Central memory CD8-positive, alpha-beta T cell (primary cell): ENCODE measurements around the gene PPP1R2C.

Experiments
- ATAC-seq: fragments of 150-1000 bp; cut with Tn5 transposase; replicated peaks from 2 replicates; pipeline ENCODE4 v1.10.0; 2022; ENCODE audit warnings: mild to moderate bottlenecking, moderate FRiP score, moderate number of reproducible peaks; ENCODE audit not compliant: poor library complexity, severe bottlenecking; ENCODE audit errors: extremely low read depth
- DNase-seq, 2 donors: peaks; one replicate each; pipeline ENCODE4 v3.0.0; 2021; ENCODE audit warnings: low spot score in 2 of 2
- H3K27ac Mint-ChIP-seq: one replicate; pipeline ENCODE4 v1.8.0; 2022; ENCODE audit warnings: low read depth, mild to moderate bottlenecking, moderate library complexity, mixed read lengths
- H3K27me3 Mint-ChIP-seq: one replicate; pipeline ENCODE4 v1.8.0; 2022; ENCODE audit warnings: mixed read lengths
- H3K36me3 Mint-ChIP-seq: one replicate; pipeline ENCODE4 v1.8.0; 2022; ENCODE audit warnings: mild to moderate bottlenecking, moderate library complexity, mixed read lengths; ENCODE audit not compliant: insufficient read depth
- H3K4me1 Mint-ChIP-seq: one replicate; pipeline ENCODE4 v1.8.0; 2022; ENCODE audit warnings: mixed read lengths
- H3K4me3 Mint-ChIP-seq: one replicate; pipeline ENCODE4 v1.8.0; 2022; ENCODE audit warnings: mild to moderate bottlenecking, moderate library complexity, mixed read lengths
- H3K9me3 Mint-ChIP-seq: one replicate; pipeline ENCODE4 v1.8.0; 2022; ENCODE audit warnings: mixed read lengths

PPP1R2C gene

GRCh38 chrX:42772874-42773273 is 5.1 kb downstream of the PPP1R2C start:
- DNase-seq (no peak), ATAC-seq (no peak)
- Mint-ChIP-seq H3K27me3 (no peaks in the 10 kb centered on the region), H3K4me1 (no peaks in the 10 kb centered on the region), H3K36me3 (no peaks in the 10 kb centered on the region), H3K4me3 (no peak overlapping the region), H3K9me3 (no peaks in the 10 kb centered on the region), H3K27ac (no peak overlapping the region)

GRCh38 chrX:42771506-42772335 is 6.2 kb downstream of the PPP1R2C start:
- no peak overlapping the region for H3K27ac Mint-ChIP-seq
- DNase-seq = no peak
- no peaks in the 10 kb centered on the region for H3K36me3 Mint-ChIP-seq
- no peak overlapping the region for H3K4me3 Mint-ChIP-seq
- no peaks in the 10 kb centered on the region for H3K27me3 Mint-ChIP-seq
- no peak for ATAC-seq
- H3K4me1 Mint-ChIP-seq = no peaks in the 10 kb centered on the region
- peaks cover 2% of the 10 kb centered on the region for H3K9me3 Mint-ChIP-seq

- no peak overlapping the region for H3K4me3 Mint-ChIP-seq
- DNase-seq = no peak
- no peaks in the 10 kb centered on the region for H3K27me3 Mint-ChIP-seq
- H3K4me1 Mint-ChIP-seq = no peaks in the 10 kb centered on the region
- no peak for ATAC-seq
- H3K27ac Mint-ChIP-seq = no peak overlapping the region
- H3K36me3 Mint-ChIP-seq = no peaks in the 10 kb centered on the region
- peaks cover 6% of the 10 kb centered on the region for H3K9me3 Mint-ChIP-seq
Measured at GRCh38 chrX:42770566-42770965, 7.4 kb downstream of the PPP1R2C start.

- DNase-seq (no peak), ATAC-seq (no peak)
- Mint-ChIP-seq H3K27ac (no peak overlapping the region), H3K36me3 (no peaks in the 10 kb centered on the region), H3K4me3 (no peak overlapping the region), H3K9me3 (no peaks in the 10 kb centered on the region), H3K27me3 (no peaks in the 10 kb centered on the region), H3K4me1 (no peaks in the 10 kb centered on the region)
Measured at GRCh38 chrX:42759881-42760280, 18.1 kb downstream of the PPP1R2C start.

GRCh38 chrX:42755815-42756214 is 22.1 kb downstream of the PPP1R2C start:
- DNase-seq (no peak), ATAC-seq (no peak)
- no peak overlapping the region for H3K4me3 Mint-ChIP-seq
- H3K27me3 Mint-ChIP-seq = no peaks in the 10 kb centered on the region
- no peaks in the 10 kb centered on the region for H3K36me3 Mint-ChIP-seq
- no peaks in the 10 kb centered on the region for H3K9me3 Mint-ChIP-seq
- no peak overlapping the region for H3K27ac Mint-ChIP-seq
- no peaks in the 10 kb centered on the region for H3K4me1 Mint-ChIP-seq

GRCh38 chrX:42754603-42755002 is 23.4 kb downstream of the PPP1R2C start:
- no peak for ATAC-seq
- H3K27me3 Mint-ChIP-seq = no peaks in the 10 kb centered on the region
- H3K36me3 Mint-ChIP-seq = no peaks in the 10 kb centered on the region
- no peak for DNase-seq
- H3K9me3 Mint-ChIP-seq = no peaks in the 10 kb centered on the region
- H3K4me3 Mint-ChIP-seq = no peak overlapping the region
- no peaks in the 10 kb centered on the region for H3K4me1 Mint-ChIP-seq
- no peak overlapping the region for H3K27ac Mint-ChIP-seq

GRCh38 chrX:42754115-42754514 is 23.8 kb downstream of the PPP1R2C start:
- H3K4me3 Mint-ChIP-seq = no peak overlapping the region
- H3K36me3 Mint-ChIP-seq = no peaks in the 10 kb centered on the region
- DNase-seq = no peak
- no peaks in the 10 kb centered on the region for H3K27me3 Mint-ChIP-seq
- no peak for ATAC-seq
- no peaks in the 10 kb centered on the region for H3K4me1 Mint-ChIP-seq
- H3K9me3 Mint-ChIP-seq = no peaks in the 10 kb centered on the region
- no peak overlapping the region for H3K27ac Mint-ChIP-seq

GRCh38 chrX:42752730-42753129 is 25.2 kb downstream of the PPP1R2C start:
- H3K36me3 Mint-ChIP-seq = no peaks in the 10 kb centered on the region
- no peak for DNase-seq
- no peak overlapping the region for H3K4me3 Mint-ChIP-seq
- H3K27me3 Mint-ChIP-seq = no peaks in the 10 kb centered on the region
- H3K27ac Mint-ChIP-seq = no peak overlapping the region
- no peak for ATAC-seq
- no peaks in the 10 kb centered on the region for H3K9me3 Mint-ChIP-seq
- no peaks in the 10 kb centered on the region for H3K4me1 Mint-ChIP-seq

- Mint-ChIP-seq H3K36me3 (no peaks in the 10 kb centered on the region), H3K27ac (no peak overlapping the region), H3K4me3 (no peak overlapping the region), H3K27me3 (no peaks in the 10 kb centered on the region), H3K9me3 (no peaks in the 10 kb centered on the region), H3K4me1 (no peaks in the 10 kb centered on the region)
- ATAC-seq (no peak), DNase-seq (no peak)
Measured at GRCh38 chrX:42751573-42751972, 26.4 kb downstream of the PPP1R2C start.

GRCh38 chrX:42748067-42748850 is 29.7 kb downstream of the PPP1R2C start:
- ATAC-seq (no peak), DNase-seq (no peak)
- H3K4me3 Mint-ChIP-seq = no peak overlapping the region
- no peaks in the 10 kb centered on the region for H3K27me3 Mint-ChIP-seq
- no peaks in the 10 kb centered on the region for H3K36me3 Mint-ChIP-seq
- H3K9me3 Mint-ChIP-seq = no peaks in the 10 kb centered on the region
- no peaks in the 10 kb centered on the region for H3K4me1 Mint-ChIP-seq
- H3K27ac Mint-ChIP-seq = no peak overlapping the region

GRCh38 chrX:42746606-42747005 is 31.4 kb downstream of the PPP1R2C start:
- H3K4me3 Mint-ChIP-seq = no peak overlapping the region
- H3K4me1 Mint-ChIP-seq = no peaks in the 10 kb centered on the region
- H3K9me3 Mint-ChIP-seq = no peaks in the 10 kb centered on the region
- H3K27me3 Mint-ChIP-seq = no peaks in the 10 kb centered on the region
- H3K36me3 Mint-ChIP-seq = no peaks in the 10 kb centered on the region
- no peak overlapping the region for H3K27ac Mint-ChIP-seq
- no peak for ATAC-seq
- DNase-seq = no peak

- H3K4me1 Mint-ChIP-seq = no peaks in the 10 kb centered on the region
- DNase-seq (no peak), ATAC-seq (no peak)
- no peaks in the 10 kb centered on the region for H3K27me3 Mint-ChIP-seq
- H3K27ac Mint-ChIP-seq = no peak overlapping the region
- no peaks in the 10 kb centered on the region for H3K36me3 Mint-ChIP-seq
- H3K4me3 Mint-ChIP-seq = no peak overlapping the region
- no peaks in the 10 kb centered on the region for H3K9me3 Mint-ChIP-seq
Measured at GRCh38 chrX:42740456-42740855, 37.5 kb downstream of the PPP1R2C start.

GRCh38 chrX:42739741-42740140 is 38.2 kb downstream of the PPP1R2C start:
- ATAC-seq (no peak), DNase-seq (no peak)
- Mint-ChIP-seq H3K9me3 (no peaks in the 10 kb centered on the region), H3K4me3 (no peak overlapping the region), H3K27me3 (no peaks in the 10 kb centered on the region), H3K27ac (no peak overlapping the region), H3K4me1 (no peaks in the 10 kb centered on the region), H3K36me3 (no peaks in the 10 kb centered on the region)
